PC-9 (cell line): ENCODE measurements around the gene TP53.

Experiments
- CTCF ChIP-seq: fragments of 200-600 bp; sonication (generic); conservative IDR thresholded peaks from 2 replicates; pipeline ENCODE4 v1.6.1; 2017; ENCODE audit warnings: mixed run types, antibody characterized with exemption, mild to moderate bottlenecking, moderate library complexity
- EZH2 ChIP-seq: fragments of 200-600 bp; sonication (generic); IDR thresholded peaks from 2 replicates; pipeline ENCODE4 v1.8.0; 2017; ENCODE audit warnings: antibody characterized with exemption, low read depth

- no peak for TF ChIP-seq CTCF
- no peak for TF ChIP-seq EZH2
Observed at GRCh38 chr17:7631398-7632380, 55.6 kb downstream of the TP53 start.
